A172 (cell line): ENCODE results near the gene NFIX. TPM values are rescaled to one million over a fixed set of nuclear protein-coding genes. Genes with fewer than 3 reads are reported as not detected.

Experiments used
- DNase-seq: peaks from one replicate; pipeline ENCODE4 v3.0.0-alpha.2; 2015; ENCODE audit warnings: low spot score
- total RNA-seq: library from RNA; depleted of rRNA; stranded (reverse); fragments of >200 nt; shearing (Covaris generic); gene quantifications from 2 replicates; pipeline ENCODE4 v1.2.3, GENCODE V29; 2014

Gene NFIX
- total RNA-seq, 1 experiment from 2014 or later = 25.7 TPM

GRCh38 chr19:13091400-13092157, 96.3 kb downstream of the NFIX start:
- DNase-seq = peak; percentile 43

- DNase-seq = no peak
These were observed 96.9 kb downstream of the NFIX start for GRCh38 chr19:13092158-13092543.

GRCh38 chr19:13092606-13093235, 97.4 kb downstream of the NFIX start:
- peak; percentile 23 for DNase-seq

GRCh38 chr19:13093407-13094105, 98.3 kb downstream of the NFIX start:
- peak; percentile 91 for DNase-seq

GRCh38 chr19:13094106-13094504, 98.8 kb downstream of the NFIX start:
- DNase-seq = no peak

GRCh38 chr19:13094771-13095392, 99.6 kb downstream of the NFIX start:
- DNase-seq = no peak

- no peak for DNase-seq
These were observed 100.1 kb downstream of the NFIX start for GRCh38 chr19:13095393-13095784.

GRCh38 chr19:13095934-13096927, 101.0 kb downstream of the NFIX start:
- DNase-seq = no peak

GRCh38 chr19:13097033-13097462, 101.8 kb downstream of the NFIX start:
- no peak for DNase-seq

- no peak for DNase-seq
These were observed 102.4 kb downstream of the NFIX start for GRCh38 chr19:13097463-13098258.

GRCh38 chr19:13098277-13099072, 103.2 kb downstream of the NFIX start:
- no peak for DNase-seq

GRCh38 chr19:13099073-13099999, 104.1 kb downstream of the NFIX start:
- DNase-seq = no peak

GRCh38 chr19:13100031-13100588, 104.8 kb downstream of the NFIX start:
- no peak for DNase-seq

GRCh38 chr19:13100841-13101589, 105.7 kb downstream of the NFIX start:
- DNase-seq = no peak

- no peak for DNase-seq
These were observed 106.5 kb downstream of the NFIX start for GRCh38 chr19:13101590-13102415.

GRCh38 chr19:13102416-13102665, 107.1 kb downstream of the NFIX start:
- DNase-seq = no peak
